HL-60 (cell line): ENCODE results near the gene ASAP3.

ENCODE experiments used
- CTCF ChIP-seq: IDR thresholded peaks from one replicate; pipeline ENCODE4 v1.5.1; 2011; ENCODE audit warnings: low read length, control low read depth, inconsistent platforms; ENCODE audit not compliant: insufficient read depth
- GABPA ChIP-seq: IDR thresholded peaks from 2 replicates; pipeline ENCODE4 v1.6.1; 2012; ENCODE audit warnings: low read depth
- POLR2AphosphoS5 ChIP-seq: IDR thresholded peaks from 2 replicates; pipeline ENCODE4 v1.6.1; 2012; ENCODE audit warnings: low read depth
- SPI1 ChIP-seq: IDR thresholded peaks from 2 replicates; pipeline ENCODE4 v1.6.1; 2012; ENCODE audit warnings: low read depth, mild to moderate bottlenecking, borderline replicate concordance
- TF ChIP-seq, protein P1 (sequence below): IDR thresholded peaks from 2 replicates; pipeline ENCODE4 v1.6.1; 2012; ENCODE audit warnings: low read depth; ENCODE audit not compliant: insufficient replicate concordance

- TF ChIP-seq CTCF (no peak), POLR2AphosphoS5 (peak; percentile 67), SPI1 (no peak), GABPA (no peak)
- TF ChIP-seq, protein P1, sequence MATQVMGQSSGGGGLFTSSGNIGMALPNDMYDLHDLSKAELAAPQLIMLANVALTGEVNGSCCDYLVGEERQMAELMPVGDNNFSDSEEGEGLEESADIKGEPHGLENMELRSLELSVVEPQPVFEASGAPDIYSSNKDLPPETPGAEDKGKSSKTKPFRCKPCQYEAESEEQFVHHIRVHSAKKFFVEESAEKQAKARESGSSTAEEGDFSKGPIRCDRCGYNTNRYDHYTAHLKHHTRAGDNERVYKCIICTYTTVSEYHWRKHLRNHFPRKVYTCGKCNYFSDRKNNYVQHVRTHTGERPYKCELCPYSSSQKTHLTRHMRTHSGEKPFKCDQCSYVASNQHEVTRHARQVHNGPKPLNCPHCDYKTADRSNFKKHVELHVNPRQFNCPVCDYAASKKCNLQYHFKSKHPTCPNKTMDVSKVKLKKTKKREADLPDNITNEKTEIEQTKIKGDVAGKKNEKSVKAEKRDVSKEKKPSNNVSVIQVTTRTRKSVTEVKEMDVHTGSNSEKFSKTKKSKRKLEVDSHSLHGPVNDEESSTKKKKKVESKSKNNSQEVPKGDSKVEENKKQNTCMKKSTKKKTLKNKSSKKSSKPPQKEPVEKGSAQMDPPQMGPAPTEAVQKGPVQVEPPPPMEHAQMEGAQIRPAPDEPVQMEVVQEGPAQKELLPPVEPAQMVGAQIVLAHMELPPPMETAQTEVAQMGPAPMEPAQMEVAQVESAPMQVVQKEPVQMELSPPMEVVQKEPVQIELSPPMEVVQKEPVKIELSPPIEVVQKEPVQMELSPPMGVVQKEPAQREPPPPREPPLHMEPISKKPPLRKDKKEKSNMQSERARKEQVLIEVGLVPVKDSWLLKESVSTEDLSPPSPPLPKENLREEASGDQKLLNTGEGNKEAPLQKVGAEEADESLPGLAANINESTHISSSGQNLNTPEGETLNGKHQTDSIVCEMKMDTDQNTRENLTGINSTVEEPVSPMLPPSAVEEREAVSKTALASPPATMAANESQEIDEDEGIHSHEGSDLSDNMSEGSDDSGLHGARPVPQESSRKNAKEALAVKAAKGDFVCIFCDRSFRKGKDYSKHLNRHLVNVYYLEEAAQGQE = no peak
These were observed 38.4 kb upstream of the ASAP3 start for GRCh38 chr1:23522244-23522982.
